Fibroblast of pulmonary artery (primary cell): ENCODE data around the gene DUSP10.

Experiments
- DNase-seq: peaks from one replicate; pipeline ENCODE4 v3.0.0-alpha.2; 2010; ENCODE audit warnings: low read depth
- H3K4me3 ChIP-seq: replicated peaks from 2 replicates; pipeline ENCODE4 v1.5.1; 2011; ENCODE audit warnings: low read depth, mild to moderate bottlenecking, control low read depth, low read length, moderate library complexity
- CTCF ChIP-seq: IDR thresholded peaks from 2 replicates; pipeline ENCODE4 v1.5.1; 2011; ENCODE audit warnings: mild to moderate bottlenecking, control low read depth, low read length, inconsistent platforms; ENCODE audit errors: missing control alignments

DUSP10 gene

DNA sequence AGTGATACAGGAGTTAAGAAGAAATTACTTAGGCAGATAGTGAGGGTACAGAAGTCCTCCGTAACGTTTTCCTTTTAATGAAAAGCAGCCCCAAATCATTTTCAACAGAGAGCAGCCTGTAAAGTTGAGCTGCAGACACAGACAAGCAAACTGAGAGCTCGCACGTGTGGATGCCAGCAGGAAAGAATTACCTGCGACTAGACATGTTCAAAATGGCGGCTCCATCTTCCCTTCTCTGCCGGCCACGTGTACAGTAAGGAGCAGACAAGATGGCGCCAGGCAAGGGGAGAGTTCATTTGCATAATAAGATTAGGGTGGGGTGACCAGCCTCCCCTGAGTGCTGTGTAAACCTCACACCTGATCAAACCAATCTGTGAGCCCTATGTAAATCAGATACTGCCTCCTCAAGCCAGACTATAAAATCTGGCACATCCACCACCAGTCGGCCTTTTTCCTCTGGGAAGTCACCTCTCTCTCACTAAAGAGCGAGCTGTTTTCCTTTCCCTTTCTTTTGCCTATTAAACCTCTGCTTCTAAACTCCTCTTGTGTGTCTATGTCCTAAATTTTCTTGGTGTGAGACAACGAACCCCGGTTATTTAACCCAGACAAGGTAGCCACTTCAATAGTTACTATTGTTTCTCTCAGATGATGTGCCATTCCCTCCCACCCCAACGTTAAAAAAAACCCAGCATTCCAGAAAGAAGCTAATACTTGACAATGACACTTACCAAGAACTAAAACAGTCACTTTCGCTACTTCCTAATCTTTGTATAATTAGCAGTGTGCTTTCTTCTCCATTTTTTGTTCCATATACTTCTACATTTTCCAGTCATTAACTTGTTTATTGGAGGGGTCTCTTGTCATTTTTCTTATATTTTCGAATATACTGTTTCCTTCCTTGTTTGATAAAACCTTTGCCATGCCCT is 27.4 kb downstream of the DUSP10 start:
- H3K4me3 ChIP-seq = no peak overlapping the region
- no peak for TF ChIP-seq CTCF
- DNase-seq = no peak

- DNase-seq = no peak
- TF ChIP-seq CTCF = no peak
- H3K4me3 ChIP-seq = no peak overlapping the region
Observed at GRCh38 chr1:221712776-221713431, 29.0 kb downstream of the DUSP10 start.

- peak; percentile 78 for DNase-seq
- no peak for TF ChIP-seq CTCF
- H3K4me3 ChIP-seq = no peak overlapping the region
Observed at GRCh38 chr1:221712198-221712684, 29.6 kb downstream of the DUSP10 start.

DNA sequence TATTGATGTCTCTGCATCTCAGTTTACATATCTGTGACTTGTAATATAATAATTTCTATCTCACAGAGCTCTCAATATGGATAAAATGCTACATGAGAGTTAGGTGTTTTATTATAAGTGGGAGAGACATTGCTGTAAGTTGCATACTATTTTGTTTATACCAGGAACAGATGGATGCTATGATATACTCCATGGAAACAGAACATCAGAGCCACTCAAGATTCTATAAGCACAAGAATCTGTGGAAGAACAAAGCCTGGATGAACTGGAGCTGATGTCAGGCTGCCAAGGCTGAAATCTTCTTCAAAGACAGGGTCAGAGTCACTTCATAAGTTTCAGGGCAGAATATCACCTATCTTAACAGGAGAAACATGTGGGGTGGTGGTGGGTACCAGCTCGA is 30.2 kb downstream of the DUSP10 start:
- DNase-seq = no peak
- TF ChIP-seq CTCF = no peak
- no peak overlapping the region for H3K4me3 ChIP-seq

GRCh38 chr1:221711063-221711577 is 30.8 kb downstream of the DUSP10 start:
- DNase-seq = no peak
- TF ChIP-seq CTCF = no peak
- no peak overlapping the region for H3K4me3 ChIP-seq

DNA sequence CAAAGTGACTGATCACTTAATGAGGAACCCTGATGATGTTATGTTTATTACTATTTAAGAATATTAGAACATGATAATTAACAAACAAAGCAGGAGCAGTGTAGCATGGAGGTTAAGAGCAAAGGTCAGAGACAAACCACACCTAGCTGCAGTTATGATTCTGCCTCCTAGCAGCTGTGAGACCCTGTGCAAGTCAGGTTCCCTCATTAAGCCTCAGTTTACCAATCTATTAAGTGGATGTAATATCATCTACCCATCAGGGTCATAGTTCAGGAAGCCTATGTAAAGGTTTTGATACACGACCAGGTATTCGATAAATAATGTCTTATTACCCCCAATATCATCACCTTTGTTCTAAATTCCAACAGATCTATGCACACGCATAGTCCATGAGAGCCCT is 32.0 kb downstream of the DUSP10 start:
- H3K4me3 ChIP-seq = no peak overlapping the region
- DNase-seq = no peak
- no peak for TF ChIP-seq CTCF
